Neuronal stem cell (in vitro differentiated cells): Measurements from ENCODE around the gene NAALADL2.

Experiments used
- DNase-seq: peaks from one replicate; pipeline ENCODE4 v3.0.0-alpha.2; 2013; ENCODE audit warnings: low spot score
- H2AFZ ChIP-seq: one replicate; pipeline ENCODE4 v1.6.1; 2013; ENCODE audit warnings: mild to moderate bottlenecking, low read length, inconsistent platforms
- H2AK5ac ChIP-seq: 2 replicates; pipeline ENCODE4 v1.6.1; 2013; ENCODE audit warnings: low read depth, mild to moderate bottlenecking, inconsistent platforms, low read length, moderate library complexity, mixed read lengths
- H2BK120ac ChIP-seq: 2 replicates; pipeline ENCODE4 v1.6.1; 2013; ENCODE audit warnings: low read depth, mild to moderate bottlenecking, inconsistent platforms, low read length, moderate library complexity, mixed read lengths
- H2BK12ac ChIP-seq: one replicate; pipeline ENCODE4 v1.6.1; 2013; ENCODE audit warnings: low read length, inconsistent platforms
- H2BK15ac ChIP-seq: 2 replicates; pipeline ENCODE4 v1.6.1; 2013; ENCODE audit warnings: mild to moderate bottlenecking, low read length, inconsistent platforms, mixed read lengths
- H2BK5ac ChIP-seq: one replicate; pipeline ENCODE4 v1.6.1; 2013; ENCODE audit warnings: inconsistent platforms, mild to moderate bottlenecking, low read length, moderate library complexity
- H3K14ac ChIP-seq: one replicate; pipeline ENCODE4 v1.6.1; 2013; ENCODE audit warnings: low read length, inconsistent platforms
- H3K18ac ChIP-seq: 2 replicates; pipeline ENCODE4 v1.6.1; 2013; ENCODE audit warnings: low read length, inconsistent platforms
- H3K23ac ChIP-seq: 2 replicates; pipeline ENCODE4 v1.6.1; 2013; ENCODE audit warnings: low read depth, mild to moderate bottlenecking, mixed read lengths, low read length, inconsistent platforms; ENCODE audit not compliant: poor library complexity
- H3K27ac ChIP-seq: replicated peaks from 3 replicates; pipeline ENCODE4 v1.5.1; 2013; ENCODE audit warnings: low read length, inconsistent platforms
- H3K27me3 ChIP-seq, 3 experiments: 2 replicates each; pipeline ENCODE4 v1.6.1; 2013; ENCODE audit warnings: low read length in 3 of 3, mild to moderate bottlenecking in 2 of 3, inconsistent platforms in 1 of 3, low read depth in 1 of 3, mixed read lengths in 1 of 3, moderate library complexity in 1 of 3; ENCODE audit not compliant: control insufficient read depth in 3 of 3, insufficient read depth in 3 of 3
- H3K36me3 ChIP-seq, 2 donors: replicated peaks in 1 of 2; 2 replicates each; pipeline ENCODE4 v1.6.1; 2013; ENCODE audit warnings: low read length in 2 of 2; ENCODE audit not compliant: control insufficient read depth in 2 of 2, insufficient read depth in 2 of 2
- H3K4ac ChIP-seq: 2 replicates; pipeline ENCODE4 v1.6.1; 2013; ENCODE audit warnings: inconsistent platforms, mild to moderate bottlenecking, low read length, moderate library complexity
- H3K4me1 ChIP-seq, 2 donors: 1 replicate in 1 of 2; 2 replicates in 1 of 2; pipeline ENCODE4 v1.6.1; 2013; ENCODE audit warnings: low read length in 2 of 2, low read depth in 1 of 2; ENCODE audit not compliant: control insufficient read depth in 2 of 2, insufficient read depth in 1 of 2
- H3K4me2 ChIP-seq: one replicate; pipeline ENCODE4 v1.6.1; 2013; ENCODE audit warnings: mild to moderate bottlenecking, low read length, inconsistent platforms; ENCODE audit not compliant: insufficient read depth, poor library complexity, severe bottlenecking
- H3K4me3 ChIP-seq, 2 donors: 2 replicates each; pipeline ENCODE4 v1.5.1; 2013; ENCODE audit warnings: low read length in 2 of 2, mild to moderate bottlenecking in 2 of 2, inconsistent platforms in 1 of 2, moderate library complexity in 1 of 2
- H3K79me1 ChIP-seq: one replicate; pipeline ENCODE4 v1.6.1; 2013; ENCODE audit warnings: low read depth, mild to moderate bottlenecking, inconsistent platforms, low read length, moderate library complexity
- H3K9ac ChIP-seq: one replicate; pipeline ENCODE4 v1.6.1; 2013; ENCODE audit warnings: mild to moderate bottlenecking, low read depth, low read length, inconsistent platforms; ENCODE audit not compliant: poor library complexity
- H3K9me3 ChIP-seq, 2 donors: replicated peaks in 1 of 2; 2 replicates each; pipeline versions ENCODE3 to v1.6.1; 2013; ENCODE audit warnings: low read length in 2 of 2, mild to moderate bottlenecking in 2 of 2, inconsistent platforms in 1 of 2, low read depth in 1 of 2, mixed read lengths in 1 of 2, moderate library complexity in 1 of 2; ENCODE audit not compliant: control insufficient read depth in 2 of 2, insufficient read depth in 1 of 2
- H4K8ac ChIP-seq: one replicate; pipeline ENCODE4 v1.6.1; 2013; ENCODE audit warnings: low read depth, mild to moderate bottlenecking, inconsistent platforms, low read length, moderate library complexity
- H4K91ac ChIP-seq: one replicate; pipeline ENCODE4 v1.6.1; 2013; ENCODE audit warnings: low read length, low read depth, mild to moderate bottlenecking, inconsistent platforms; ENCODE audit not compliant: poor library complexity
- WGBS, 2 donors: extraction: QIAGEN DNeasy Blood & Tissue Kit; methylation state at CpG; one replicate each; pipeline ENCODE4 v1.1.7; 2013; ENCODE audit warnings: missing lambda C conversion rate in 2 of 2, mixed read lengths in 1 of 2; ENCODE audit not compliant: insufficient read length in 2 of 2, insufficient replicate concordance in 1 of 2; ENCODE audit errors: extremely low coverage in 2 of 2; 5-methylcytosine and 5-hydroxymethylcytosine counted together

NAALADL2 gene

GRCh38 chr3:174949523-174949922 is 90.4 kb downstream of the NAALADL2 start:
- Histone ChIP-seq H3K14ac (no peak overlapping the region), H2BK120ac (no peak overlapping the region), H2BK15ac (no peak overlapping the region), H3K79me1 (no peaks in the 10 kb centered on the region), H3K18ac (no peak overlapping the region), H3K9me3 (no peaks in the 10 kb centered on the region), H2AK5ac (no peak overlapping the region), H3K4me2 (no peak overlapping the region), H3K27me3 (no peaks in the 10 kb centered on the region), H3K4me3 (no peak overlapping the region), H3K23ac (no peak overlapping the region), H3K4me1 (no peaks in the 10 kb centered on the region), H4K8ac (no peak overlapping the region), H3K4ac (no peak overlapping the region), H2BK5ac (no peak overlapping the region), H2BK12ac (no peak overlapping the region), H3K36me3 (no peaks in the 10 kb centered on the region), H3K27ac (no peak overlapping the region), H2AFZ (no peak overlapping the region), H4K91ac (no peak overlapping the region), H3K9ac (no peak overlapping the region)
- no peak for DNase-seq
- WGBS, 2 donors, result no CpG with 5 or more reads among the region's 2 CpGs

- no peak overlapping the region for H2BK12ac ChIP-seq
- no peak overlapping the region for H4K91ac ChIP-seq
- H3K9me3 ChIP-seq, result no peaks in the 10 kb centered on the region
- H3K4ac ChIP-seq, result no peak overlapping the region
- no peak overlapping the region for H3K23ac ChIP-seq
- no peaks in the 10 kb centered on the region for H3K27me3 ChIP-seq
- H3K4me2 ChIP-seq, result no peak overlapping the region
- no peaks in the 10 kb centered on the region for H3K4me1 ChIP-seq
- no peak overlapping the region for H2BK120ac ChIP-seq
- H3K4me3 ChIP-seq, result no peak overlapping the region
- H2BK15ac ChIP-seq, result no peak overlapping the region
- DNase-seq, result no peak
- H3K14ac ChIP-seq, result no peak overlapping the region
- no peak overlapping the region for H2AK5ac ChIP-seq
- no peaks in the 10 kb centered on the region for H3K79me1 ChIP-seq
- no peak overlapping the region for H3K18ac ChIP-seq
- H2BK5ac ChIP-seq, result no peak overlapping the region
- no peak overlapping the region for H3K27ac ChIP-seq
- H3K9ac ChIP-seq, result no peak overlapping the region
- H3K36me3 ChIP-seq, result no peaks in the 10 kb centered on the region
- no CpG with 5 or more reads among the region's 3 CpGs for WGBS, 2 donors
- no peak overlapping the region for H2AFZ ChIP-seq
- H4K8ac ChIP-seq, result no peak overlapping the region
These were observed 91.9 kb downstream of the NAALADL2 start for GRCh38 chr3:174951034-174951433.

GRCh38 chr3:174951498-174952005 is 92.4 kb downstream of the NAALADL2 start:
- no CpG with 5 or more reads among the region's 2 CpGs for WGBS, 2 donors
- no peak overlapping the region for H3K18ac ChIP-seq
- no peak overlapping the region for H3K27ac ChIP-seq
- H3K9me3 ChIP-seq, result no peaks in the 10 kb centered on the region
- H3K4me3 ChIP-seq, result no peak overlapping the region
- no peak overlapping the region for H3K4ac ChIP-seq
- no peak overlapping the region for H2BK120ac ChIP-seq
- no peaks in the 10 kb centered on the region for H3K27me3 ChIP-seq
- H3K4me2 ChIP-seq, result no peak overlapping the region
- H3K36me3 ChIP-seq, result no peaks in the 10 kb centered on the region
- H4K91ac ChIP-seq, result no peak overlapping the region
- no peak overlapping the region for H2BK15ac ChIP-seq
- no peak overlapping the region for H2AK5ac ChIP-seq
- H2AFZ ChIP-seq, result no peak overlapping the region
- H4K8ac ChIP-seq, result no peak overlapping the region
- H2BK5ac ChIP-seq, result no peak overlapping the region
- no peak for DNase-seq
- H3K14ac ChIP-seq, result no peak overlapping the region
- H3K79me1 ChIP-seq, result no peaks in the 10 kb centered on the region
- no peak overlapping the region for H3K9ac ChIP-seq
- H3K4me1 ChIP-seq, result no peaks in the 10 kb centered on the region
- no peak overlapping the region for H3K23ac ChIP-seq
- no peak overlapping the region for H2BK12ac ChIP-seq

- no peaks in the 10 kb centered on the region for H3K36me3 ChIP-seq
- H3K18ac ChIP-seq, result no peak overlapping the region
- DNase-seq, result no peak
- H3K4ac ChIP-seq, result no peak overlapping the region
- H3K4me1 ChIP-seq, result no peaks in the 10 kb centered on the region
- H2BK120ac ChIP-seq, result no peak overlapping the region
- no peaks in the 10 kb centered on the region for H3K9me3 ChIP-seq
- H3K14ac ChIP-seq, result no peak overlapping the region
- no peak overlapping the region for H2AK5ac ChIP-seq
- no peak overlapping the region for H3K27ac ChIP-seq
- no peak overlapping the region for H2BK15ac ChIP-seq
- no peak overlapping the region for H4K8ac ChIP-seq
- H3K23ac ChIP-seq, result no peak overlapping the region
- no peak overlapping the region for H2BK12ac ChIP-seq
- H3K4me2 ChIP-seq, result no peak overlapping the region
- no peaks in the 10 kb centered on the region for H3K27me3 ChIP-seq
- H2BK5ac ChIP-seq, result no peak overlapping the region
- no peak overlapping the region for H3K9ac ChIP-seq
- no peak overlapping the region for H4K91ac ChIP-seq
- no CpG with 5 or more reads among the region's 1 CpG for WGBS, 2 donors
- no peaks in the 10 kb centered on the region for H3K79me1 ChIP-seq
- H2AFZ ChIP-seq, result no peak overlapping the region
- H3K4me3 ChIP-seq, result no peak overlapping the region
These were observed 93.9 kb downstream of the NAALADL2 start for GRCh38 chr3:174953068-174953467.
